Left colon (tissue), 2 donors: ENCODE measurements around the gene IL10RA. TPM values are rescaled to one million over a fixed set of nuclear protein-coding genes. Genes with fewer than 3 reads are reported as not detected.

ENCODE experiments used
- ATAC-seq: fragments of 200-7000 bp; cut with Tn5 transposase; one replicate; pipeline ENCODE4 v1.9.1; 2020; ENCODE audit warnings: mild to moderate bottlenecking, moderate library complexity
- DNase-seq, 2 donors: peaks; one replicate each; pipeline ENCODE4 v3.0.0-alpha.2; 2020
- intact Hi-C, 2 donors: fragments of 100-400 bp; cut with DNase I in 1 of 2; cut with micrococcal nuclease in 1 of 2; formaldehyde crosslinking; loops; one replicate each; pipeline versions ENCODE4 v1.11.2 to v1.14.0; 2022; cut with DNase I, micrococcal nuclease
- total RNA-seq, 2 donors: library from RNA; stranded (reverse); fragmentation: NEBNext Ultra II Directional; extraction: Animal tissue kit (Norgen Biotek cat#: 25700); gene quantifications; one replicate each; pipeline ENCODE4 v1.2.1, GENCODE V29; 2021
- donor health status: DM: no; HTN: no; CAD: no.
- donor health status: DM: yes; HTN: yes; CAD: no.

Gene IL10RA
- total RNA-seq, 2 donors from 2014 or later, result 4.4 to 19.0 TPM

GRCh38 chr11:118017631-118018315 lies 31.6 kb downstream of the IL10RA start:
- intact Hi-C loops, result no loop called here
- ATAC-seq, result no peak
- DNase-seq, result no peak

- no peak for DNase-seq
- no peak for ATAC-seq
- intact Hi-C loops, result no loop called here
These were observed 32.2 kb downstream of the IL10RA start for GRCh38 chr11:118018401-118018800.

GRCh38 chr11:118021146-118021545 lies 35.0 kb downstream of the IL10RA start:
- no peak for DNase-seq
- intact Hi-C loops, result no loop called here
- ATAC-seq, result no peak

GRCh38 chr11:118027694-118028093 lies 41.5 kb downstream of the IL10RA start:
- DNase-seq (no peak), ATAC-seq (no peak)
- intact Hi-C loops, result no loop called here

- intact Hi-C loops, result no loop called here
- ATAC-seq, result no peak
These were observed 42.4 kb downstream of the IL10RA start for GRCh38 chr11:118028626-118029025.

GRCh38 chr11:118033443-118033842 lies 47.2 kb downstream of the IL10RA start:
- DNase-seq (no peak), ATAC-seq (no peak)
- intact Hi-C loops, result no loop called here

More at GRCh38 chr11:118028626-118029025, 42.4 kb downstream of the IL10RA start:
- no peak for DNase-seq

- intact Hi-C loops, result no loop called here
- ATAC-seq (no peak), DNase-seq (no peak)
These were observed 55.9 kb downstream of the IL10RA start for GRCh38 chr11:118042141-118042540.

GRCh38 chr11:118042796-118043195 lies 56.6 kb downstream of the IL10RA start:
- intact Hi-C loops, result no loop called here
- ATAC-seq (no peak), DNase-seq (no peak)

- intact Hi-C loops, result no loop called here
- no peak for ATAC-seq
These were observed 59.0 kb downstream of the IL10RA start for GRCh38 chr11:118045191-118045590.

GRCh38 chr11:118046051-118046963 lies 60.1 kb downstream of the IL10RA start:
- intact Hi-C loops, result no loop called here
- no peak for DNase-seq
- no peak for ATAC-seq

More at GRCh38 chr11:118045191-118045590, 59.0 kb downstream of the IL10RA start:
- no peak for DNase-seq

- intact Hi-C loops, result no loop called here
- DNase-seq, result no peak
- ATAC-seq, result no peak
These were observed 60.9 kb downstream of the IL10RA start for GRCh38 chr11:118046964-118047700.

GRCh38 chr11:118047749-118048148 lies 61.6 kb downstream of the IL10RA start:
- intact Hi-C loops, result no loop called here
- ATAC-seq (no peak), DNase-seq (no peak)

- intact Hi-C loops, result no loop called here
- no peak for DNase-seq
- no peak for ATAC-seq
These were observed 62.5 kb downstream of the IL10RA start for GRCh38 chr11:118048472-118049370.

- intact Hi-C loops, result loop anchor here in 1 of 2 donors (10.0 kb wide), 3 partner anchors 105 to 245 kb away; no protein-coding TSS in a partner anchor
- DNase-seq, result no peak
- ATAC-seq, result no peak
These were observed 63.6 kb downstream of the IL10RA start for GRCh38 chr11:118049771-118050170.

- no peak for ATAC-seq
- intact Hi-C loops, result loop anchor here in 1 of 2 donors (10.0 kb wide), 3 partner anchors 106 to 246 kb away; no protein-coding TSS in a partner anchor
These were observed 64.2 kb downstream of the IL10RA start for GRCh38 chr11:118050208-118050891.

More at GRCh38 chr11:118050208-118050891, 64.2 kb downstream of the IL10RA start:
- no peak for DNase-seq
